ENCODE data around the gene KCNQ2.

The KCNQ2 gene

GRCh38 chr20:63495741-63496595 lies 23.5 kb upstream of the KCNQ2 start:
- H4K20me1 ChIP-seq (ENCODE audit: insufficient read depth, low read length), result no peaks in the 10 kb centered on the region
- no peaks in the 10 kb centered on the region for H3K79me2 ChIP-seq (ENCODE audit: low read length)
- H3K9me3 ChIP-seq (ENCODE audit: insufficient read depth, low read length), result no peaks in the 10 kb centered on the region
- H3K27me3 ChIP-seq (ENCODE audit: low read depth, low read length), result no peaks in the 10 kb centered on the region
- H3K9ac ChIP-seq (ENCODE audit: low read length), result no peak overlapping the region
- TF ChIP-seq CTCF (IDR thresholded peaks at IDR 0.05; ENCODE audit: low read depth, low read length), result peak; percentile 91
- TF ChIP-seq EZH2phosphoT487 (IDR thresholded peaks at IDR 0.05; ENCODE audit: low read depth), result no peak
- H3K4me3 ChIP-seq (ENCODE audit: low read length), result peak overlapping the region; percentile 45
- no peak overlapping the region for H2AFZ ChIP-seq (ENCODE audit: low read depth, low read length)
- H3K4me2 ChIP-seq (ENCODE audit: low read length), result peak overlapping the region; percentile 67
- H3K27ac ChIP-seq (ENCODE audit: low read length), result no peak overlapping the region
- H3K36me3 ChIP-seq (replicated peaks; ENCODE audit: low read depth, low read length), result no peaks in the 10 kb centered on the region
- H3K4me1 ChIP-seq (ENCODE audit: low read length), result no peaks in the 10 kb centered on the region

- no peaks in the 10 kb centered on the region for H3K4me1 ChIP-seq (ENCODE audit: low read length)
- no peaks in the 10 kb centered on the region for H3K36me3 ChIP-seq (replicated peaks; ENCODE audit: low read depth, low read length)
- no peaks in the 10 kb centered on the region for H3K9me3 ChIP-seq (ENCODE audit: insufficient read depth, low read length)
- H3K27me3 ChIP-seq (ENCODE audit: low read depth, low read length), result no peaks in the 10 kb centered on the region
- H3K79me2 ChIP-seq (ENCODE audit: low read length), result no peaks in the 10 kb centered on the region
- no peak overlapping the region for H3K4me2 ChIP-seq (ENCODE audit: low read length)
- H3K9ac ChIP-seq (ENCODE audit: low read length), result no peak overlapping the region
- no peak for TF ChIP-seq CTCF (IDR thresholded peaks at IDR 0.05; ENCODE audit: low read depth, low read length)
- no peak for TF ChIP-seq EZH2phosphoT487 (IDR thresholded peaks at IDR 0.05; ENCODE audit: low read depth)
- H3K4me3 ChIP-seq (ENCODE audit: low read length), result no peak overlapping the region
- H4K20me1 ChIP-seq (ENCODE audit: insufficient read depth, low read length), result no peaks in the 10 kb centered on the region
- no peak overlapping the region for H2AFZ ChIP-seq (ENCODE audit: low read depth, low read length)
- H3K27ac ChIP-seq (ENCODE audit: low read length), result no peak overlapping the region
Measured at GRCh38 chr20:63495167-63495720, 22.8 kb upstream of the KCNQ2 start.

- Histone ChIP-seq H3K36me3 (replicated peaks; ENCODE audit: low read depth, low read length) (no peaks in the 10 kb centered on the region), H3K4me1 (ENCODE audit: low read length) (no peaks in the 10 kb centered on the region), H3K4me2 (ENCODE audit: low read length) (no peak overlapping the region), H3K27me3 (ENCODE audit: low read depth, low read length) (no peaks in the 10 kb centered on the region), H3K4me3 (ENCODE audit: low read length) (no peak overlapping the region), H2AFZ (ENCODE audit: low read depth, low read length) (no peak overlapping the region), H4K20me1 (ENCODE audit: insufficient read depth, low read length) (no peaks in the 10 kb centered on the region), H3K79me2 (ENCODE audit: low read length) (no peaks in the 10 kb centered on the region), H3K9ac (ENCODE audit: low read length) (no peak overlapping the region), H3K9me3 (ENCODE audit: insufficient read depth, low read length) (no peaks in the 10 kb centered on the region), H3K27ac (ENCODE audit: low read length) (no peak overlapping the region)
- TF ChIP-seq EZH2phosphoT487 (IDR thresholded peaks at IDR 0.05; ENCODE audit: low read depth) (no peak), CTCF (IDR thresholded peaks at IDR 0.05; ENCODE audit: low read depth, low read length) (no peak)
Measured at GRCh38 chr20:63494420-63495166, 22.1 kb upstream of the KCNQ2 start.

- Histone ChIP-seq H3K79me2 (ENCODE audit: low read length) (no peaks in the 10 kb centered on the region), H2AFZ (ENCODE audit: low read depth, low read length) (no peak overlapping the region), H3K36me3 (replicated peaks; ENCODE audit: low read depth, low read length) (no peaks in the 10 kb centered on the region), H3K4me2 (ENCODE audit: low read length) (no peak overlapping the region), H3K27me3 (ENCODE audit: low read depth, low read length) (no peaks in the 10 kb centered on the region), H3K9me3 (ENCODE audit: insufficient read depth, low read length) (no peaks in the 10 kb centered on the region), H3K27ac (ENCODE audit: low read length) (no peak overlapping the region), H3K4me1 (ENCODE audit: low read length) (no peaks in the 10 kb centered on the region), H3K4me3 (ENCODE audit: low read length) (no peak overlapping the region), H4K20me1 (ENCODE audit: insufficient read depth, low read length) (no peaks in the 10 kb centered on the region), H3K9ac (ENCODE audit: low read length) (no peak overlapping the region)
- no peak for TF ChIP-seq CTCF (IDR thresholded peaks at IDR 0.05; ENCODE audit: low read depth, low read length)
- no peak for TF ChIP-seq EZH2phosphoT487 (IDR thresholded peaks at IDR 0.05; ENCODE audit: low read depth)
Measured at GRCh38 chr20:63494084-63494419, 21.6 kb upstream of the KCNQ2 start.

All from OCI-LY3 (cell line).